WTC11 (cell line): ENCODE results near the gene PSTK. TPM values are rescaled to one million over a fixed set of nuclear protein-coding genes. Genes with fewer than 3 reads are reported as not detected.

Experiments used
- ATAC-seq: fragments of 200-7000 bp; cut with Tn5 transposase; 2 replicates; pipeline ENCODE4 v1.10.0; 2021; ENCODE audit warnings: mild to moderate bottlenecking, moderate library complexity
- CTCF ChIA-PET: fragments of 300-600 bp; sonication (Branson Sonifier 250); formaldehyde crosslinking; loops from one replicate; lab custom pipeline; 2021; ENCODE audit warnings: antibody characterized with exemption; lab: Charles Lee
- POLR2A ChIA-PET: fragments of 350-600 bp; sonication (Branson Sonifier 250); formaldehyde crosslinking; loops from one replicate; lab custom pipeline; 2021; ENCODE audit warnings: antibody characterized with exemption; lab: Charles Lee
- DNase-seq: peaks from one replicate; pipeline ENCODE4 v3.0.0; 2021; ENCODE audit warnings: low spot score
- H3K27ac Mint-ChIP-seq: 2 replicates; pipeline ENCODE4 v1.8.0; 2021; ENCODE audit warnings: mixed read lengths
- H3K27me3 Mint-ChIP-seq: 2 replicates; pipeline ENCODE4 v1.8.0; 2021; ENCODE audit warnings: low read depth, mild to moderate bottlenecking, moderate library complexity, mixed read lengths
- H3K36me3 Mint-ChIP-seq: 2 replicates; pipeline ENCODE4 v1.8.0; 2021; ENCODE audit warnings: mixed read lengths
- H3K4me1 Mint-ChIP-seq: 2 replicates; pipeline ENCODE4 v1.8.0; 2022; ENCODE audit warnings: mixed read lengths
- H3K4me3 Mint-ChIP-seq: 2 replicates; pipeline ENCODE4 v1.8.0; 2021; ENCODE audit warnings: mild to moderate bottlenecking, moderate library complexity, mixed read lengths
- H3K9me3 Mint-ChIP-seq: 2 replicates; pipeline ENCODE4 v1.8.0; 2021; ENCODE audit warnings: mixed read lengths
- ATF6 ChIP-seq: sonication (generic); formaldehyde crosslinking; IDR thresholded peaks from 2 replicates; pipeline ENCODE4 v1.8.1; 2023; ENCODE audit warnings: mild to moderate bottlenecking, missing genetic modification reagents
- CREM ChIP-seq: sonication (generic); formaldehyde crosslinking; IDR thresholded peaks from 2 replicates; pipeline ENCODE4 v1.8.1; 2022; ENCODE audit warnings: mild to moderate bottlenecking, missing genetic modification reagents, moderate library complexity
- CTCF ChIP-seq: fragments of 200-600 bp; IDR thresholded peaks from 2 replicates; pipeline ENCODE4 v1.8.0; 2022; ENCODE audit warnings: antibody characterized with exemption
- ESRRA ChIP-seq: sonication (generic); formaldehyde crosslinking; IDR thresholded peaks from 2 replicates; pipeline ENCODE4 v1.8.1; 2022; ENCODE audit warnings: mild to moderate bottlenecking, missing genetic modification reagents, borderline replicate concordance
- FOXK1 ChIP-seq: sonication (generic); formaldehyde crosslinking; IDR thresholded peaks from 2 replicates; pipeline ENCODE4 v1.8.0; 2022; ENCODE audit warnings: mild to moderate bottlenecking, moderate library complexity, missing genetic modification reagents
- GABPB1 ChIP-seq: sonication (generic); formaldehyde crosslinking; IDR thresholded peaks from 2 replicates; pipeline ENCODE4 v1.8.1; 2023; ENCODE audit warnings: mild to moderate bottlenecking, missing genetic modification reagents
- GRHL2 ChIP-seq: fragments of 250-450 bp; sonication (Bioruptor Pico); IDR thresholded peaks from 2 replicates; pipeline ENCODE4 v1.8.0; 2022; ENCODE audit warnings: mild to moderate bottlenecking, moderate library complexity; ENCODE audit not compliant: insufficient replicate concordance, severe bottlenecking
- GTF2I ChIP-seq: fragments of 250-450 bp; sonication (Bioruptor Pico); conservative IDR thresholded peaks from 2 replicates; pipeline ENCODE4 v1.4.0; 2021; ENCODE audit warnings: mild to moderate bottlenecking
- MYBL2 ChIP-seq: sonication (generic); formaldehyde crosslinking; IDR thresholded peaks from 2 replicates; pipeline ENCODE4 v1.8.1; 2023; ENCODE audit warnings: mild to moderate bottlenecking, moderate library complexity, missing genetic modification reagents
- NFE2L1 ChIP-seq: sonication (generic); formaldehyde crosslinking; IDR thresholded peaks from 2 replicates; pipeline ENCODE4 v1.8.1; 2023; ENCODE audit warnings: missing genetic modification reagents
- PRRX2 ChIP-seq: fragments of 250-450 bp; sonication (Bioruptor Pico); IDR thresholded peaks from 2 replicates; pipeline ENCODE4 v1.8.0; 2021; ENCODE audit warnings: mild to moderate bottlenecking
- TEAD4 ChIP-seq: sonication (generic); formaldehyde crosslinking; IDR thresholded peaks from 2 replicates; pipeline ENCODE4 v1.8.0; 2022; ENCODE audit warnings: mild to moderate bottlenecking, missing genetic modification reagents
- TP53 ChIP-seq: sonication (generic); formaldehyde crosslinking; IDR thresholded peaks from 2 replicates; pipeline ENCODE4 v1.8.1; 2023; ENCODE audit warnings: mild to moderate bottlenecking, missing genetic modification reagents
- USF2 ChIP-seq: sonication (generic); formaldehyde crosslinking; IDR thresholded peaks from 2 replicates; pipeline ENCODE4 v1.8.1; 2023; ENCODE audit warnings: mild to moderate bottlenecking, missing genetic modification reagents, moderate library complexity
- ZNF219 ChIP-seq: sonication (generic); formaldehyde crosslinking; IDR thresholded peaks from 2 replicates; pipeline ENCODE4 v1.8.0; 2023; ENCODE audit warnings: missing genetic modification reagents, mild to moderate bottlenecking, borderline replicate concordance
- ZNF232 ChIP-seq: sonication (generic); formaldehyde crosslinking; IDR thresholded peaks from 2 replicates; pipeline ENCODE4 v1.8.0; 2022; ENCODE audit warnings: mild to moderate bottlenecking, missing genetic modification reagents
- ZNF423 ChIP-seq: fragments of 250-450 bp; sonication (Bioruptor Pico); IDR thresholded peaks from 2 replicates; pipeline ENCODE4 v2.1.2; 2022; ENCODE audit warnings: mild to moderate bottlenecking, moderate library complexity
- total RNA-seq: library from RNA; stranded (reverse); gene quantifications from 3 replicates; pipeline ENCODE4 v1.2.3, GENCODE V29; 2021
- TF ChIP-seq, protein P1 (sequence below): fragments of 250-450 bp; sonication (Bioruptor Pico); conservative IDR thresholded peaks from 2 replicates; pipeline ENCODE4 v1.9.0; 2021; ENCODE audit warnings: mild to moderate bottlenecking
- TF ChIP-seq, protein P2 (sequence below): sonication (generic); formaldehyde crosslinking; IDR thresholded peaks from 2 replicates; pipeline ENCODE4 v1.8.0; 2023; ENCODE audit warnings: mild to moderate bottlenecking, missing genetic modification reagents
- TF ChIP-seq, protein P3 (sequence below): sonication (generic); formaldehyde crosslinking; IDR thresholded peaks from 2 replicates; pipeline ENCODE4 v1.8.0; 2022; ENCODE audit warnings: mild to moderate bottlenecking, missing genetic modification reagents

Gene PSTK
- total RNA-seq, 1 experiment from 2014 or later, result 4.0 TPM

GRCh38 chr10:123001370-123001769, 21.2 kb downstream of the PSTK start:
- Mint-ChIP-seq H3K4me3 (no peak overlapping the region), H3K27ac (no peak overlapping the region), H3K4me1 (peaks cover 14% of the 10 kb centered on the region), H3K27me3 (no peaks in the 10 kb centered on the region), H3K36me3 (peaks cover 9% of the 10 kb centered on the region), H3K9me3 (peaks cover 6% of the 10 kb centered on the region)
- POLR2A ChIA-PET, result no interaction called here
- ATAC-seq (no peak), DNase-seq (no peak)
- CTCF ChIA-PET, result interaction anchor here (0.6 kb wide), 1 partner anchor 440 kb away, joined by 6 read pairs; no protein-coding TSS in a partner anchor
- TF ChIP-seq TP53 (CRISPR knock-in tag), result no peak
- no peak for TF ChIP-seq NFE2L1 (CRISPR knock-in tag)
- TF ChIP-seq ZNF423 (CRISPR knock-in tag), result no peak
- TF ChIP-seq GTF2I (CRISPR knock-in tag), result no peak
- no peak for TF ChIP-seq CTCF
- TF ChIP-seq, protein P1, sequence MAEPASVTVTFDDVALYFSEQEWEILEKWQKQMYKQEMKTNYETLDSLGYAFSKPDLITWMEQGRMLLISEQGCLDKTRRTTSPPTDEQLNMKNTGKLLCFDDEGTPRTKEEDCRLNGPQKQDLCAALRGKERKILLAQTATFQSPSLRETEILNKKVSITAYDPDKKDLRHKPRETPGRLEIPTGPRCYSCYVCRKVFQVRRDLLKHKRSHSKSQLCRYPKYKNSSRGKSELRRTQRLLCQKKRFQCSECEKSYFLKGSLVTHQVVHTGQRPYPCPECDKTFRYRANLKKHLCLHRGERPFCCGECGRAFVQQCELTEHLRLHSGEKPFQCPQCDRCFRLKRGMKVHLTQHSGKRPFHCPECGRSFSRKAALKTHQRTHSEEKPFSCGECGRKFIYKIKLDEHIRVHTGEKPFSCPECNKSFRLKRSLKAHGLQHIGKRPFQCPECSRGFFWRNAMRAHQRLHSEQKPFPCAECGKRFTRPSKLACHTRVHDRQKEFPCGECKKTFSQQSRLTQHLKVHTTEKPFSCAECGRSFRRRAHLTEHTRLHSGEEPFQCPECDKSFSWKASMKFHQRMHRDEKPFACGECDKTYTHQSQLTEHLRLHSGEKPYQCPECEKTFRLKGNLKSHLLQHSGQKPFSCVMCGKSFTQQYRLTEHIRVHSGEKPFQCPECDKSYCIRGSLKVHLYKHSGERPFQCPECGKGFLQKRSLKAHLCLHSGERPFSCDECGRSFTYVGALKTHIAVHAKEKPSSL (CRISPR knock-in tag), result no peak
- TF ChIP-seq TEAD4, result no peak

DNA sequence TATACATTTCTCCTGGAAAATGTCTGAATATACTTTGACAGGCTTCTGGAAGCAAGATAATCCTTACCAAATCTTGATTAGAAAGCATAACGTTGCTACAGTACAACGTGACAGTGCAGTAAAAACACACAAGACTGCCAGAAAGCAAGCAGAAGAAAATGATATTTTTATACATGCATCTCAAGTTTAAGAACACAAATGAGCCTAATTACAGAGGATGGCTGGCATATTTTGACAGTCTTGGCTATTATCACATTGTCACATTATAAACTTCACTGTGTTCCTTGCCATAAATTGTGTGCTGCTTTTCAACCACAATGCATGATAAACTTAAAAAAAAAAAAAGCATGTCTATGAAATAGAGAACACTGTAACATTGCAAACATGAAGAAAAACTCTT, 24.1 kb downstream of the PSTK start:
- Mint-ChIP-seq H3K4me3 (no peak overlapping the region), H3K27ac (no peak overlapping the region), H3K36me3 (peaks cover 7% of the 10 kb centered on the region), H3K9me3 (peaks cover 6% of the 10 kb centered on the region), H3K27me3 (peaks cover 2% of the 10 kb centered on the region), H3K4me1 (peaks cover 28% of the 10 kb centered on the region)
- ChIA-PET CTCF (no interaction called here), POLR2A (no interaction called here)
- DNase-seq (no peak), ATAC-seq (no peak)
- TF ChIP-seq ESRRA (CRISPR knock-in tag), result no peak
- no peak for TF ChIP-seq TP53 (CRISPR knock-in tag)
- no peak for TF ChIP-seq ZNF232
- no peak for TF ChIP-seq GRHL2
- no peak for TF ChIP-seq ATF6 (CRISPR knock-in tag)
- TF ChIP-seq GABPB1 (CRISPR knock-in tag), result no peak
- no peak for TF ChIP-seq CREM

- Mint-ChIP-seq H3K27me3 (peaks cover 37% of the 10 kb centered on the region), H3K4me3 (peak overlapping the region; percentile 99), H3K9me3 (peaks cover 3% of the 10 kb centered on the region; the same call in 1 of the 2 replicates), H3K36me3 (peaks cover 9% of the 10 kb centered on the region), H3K4me1 (peaks cover 29% of the 10 kb centered on the region), H3K27ac (peak overlapping the region; percentile 39)
- peak; percentile 5; the same call in 1 of the 2 replicates for ATAC-seq
- ChIA-PET POLR2A (no interaction called here), CTCF (interaction anchor here (0.6 to 1.7 kb wide), 6 partner anchors 8 to 130 kb away, joined by 3 to 4 read pairs (median 4); partner anchors contain the start of gene PSTK)
- DNase-seq, result no peak
- TF ChIP-seq MYBL2 (CRISPR knock-in tag), result no peak
- TF ChIP-seq, protein P2, sequence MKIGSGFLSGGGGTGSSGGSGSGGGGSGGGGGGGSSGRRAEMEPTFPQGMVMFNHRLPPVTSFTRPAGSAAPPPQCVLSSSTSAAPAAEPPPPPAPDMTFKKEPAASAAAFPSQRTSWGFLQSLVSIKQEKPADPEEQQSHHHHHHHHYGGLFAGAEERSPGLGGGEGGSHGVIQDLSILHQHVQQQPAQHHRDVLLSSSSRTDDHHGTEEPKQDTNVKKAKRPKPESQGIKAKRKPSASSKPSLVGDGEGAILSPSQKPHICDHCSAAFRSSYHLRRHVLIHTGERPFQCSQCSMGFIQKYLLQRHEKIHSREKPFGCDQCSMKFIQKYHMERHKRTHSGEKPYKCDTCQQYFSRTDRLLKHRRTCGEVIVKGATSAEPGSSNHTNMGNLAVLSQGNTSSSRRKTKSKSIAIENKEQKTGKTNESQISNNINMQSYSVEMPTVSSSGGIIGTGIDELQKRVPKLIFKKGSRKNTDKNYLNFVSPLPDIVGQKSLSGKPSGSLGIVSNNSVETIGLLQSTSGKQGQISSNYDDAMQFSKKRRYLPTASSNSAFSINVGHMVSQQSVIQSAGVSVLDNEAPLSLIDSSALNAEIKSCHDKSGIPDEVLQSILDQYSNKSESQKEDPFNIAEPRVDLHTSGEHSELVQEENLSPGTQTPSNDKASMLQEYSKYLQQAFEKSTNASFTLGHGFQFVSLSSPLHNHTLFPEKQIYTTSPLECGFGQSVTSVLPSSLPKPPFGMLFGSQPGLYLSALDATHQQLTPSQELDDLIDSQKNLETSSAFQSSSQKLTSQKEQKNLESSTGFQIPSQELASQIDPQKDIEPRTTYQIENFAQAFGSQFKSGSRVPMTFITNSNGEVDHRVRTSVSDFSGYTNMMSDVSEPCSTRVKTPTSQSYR, result no peak
- TF ChIP-seq, protein P3, sequence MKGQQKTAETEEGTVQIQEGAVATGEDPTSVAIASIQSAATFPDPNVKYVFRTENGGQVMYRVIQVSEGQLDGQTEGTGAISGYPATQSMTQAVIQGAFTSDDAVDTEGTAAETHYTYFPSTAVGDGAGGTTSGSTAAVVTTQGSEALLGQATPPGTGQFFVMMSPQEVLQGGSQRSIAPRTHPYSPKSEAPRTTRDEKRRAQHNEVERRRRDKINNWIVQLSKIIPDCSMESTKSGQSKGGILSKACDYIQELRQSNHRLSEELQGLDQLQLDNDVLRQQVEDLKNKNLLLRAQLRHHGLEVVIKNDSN, result peak; percentile 45; the same call in 1 of the 2 replicates
- peak; percentile 54 for TF ChIP-seq USF2 (CRISPR knock-in tag)
- 0 out of 2 replicates have a peak, but pooled peaks have one; percentile 22 for TF ChIP-seq FOXK1 (CRISPR knock-in tag)
- no peak for TF ChIP-seq PRRX2 (CRISPR knock-in tag)
- no peak for TF ChIP-seq ZNF219 (CRISPR knock-in tag)
Measured at GRCh38 chr10:123007558-123008354, 27.6 kb downstream of the PSTK start.
